HG02763 (cell line): ENCODE measurements around the gene OR2V1.
"Not testable (repeated sequence)": the region's sequence is repeated elsewhere in the genome, so short reads cannot be mapped to it uniquely, and the experiment has no call there.

Source experiments
- ATAC-seq: cut with Tn5 transposase; IDR thresholded peaks from one replicate; pipeline ENCODE4 v1.9.1; 2021; ENCODE audit warnings: mild to moderate bottlenecking, moderate library complexity; ENCODE audit not compliant: unreplicated experiment

The OR2V1 gene

DNA sequence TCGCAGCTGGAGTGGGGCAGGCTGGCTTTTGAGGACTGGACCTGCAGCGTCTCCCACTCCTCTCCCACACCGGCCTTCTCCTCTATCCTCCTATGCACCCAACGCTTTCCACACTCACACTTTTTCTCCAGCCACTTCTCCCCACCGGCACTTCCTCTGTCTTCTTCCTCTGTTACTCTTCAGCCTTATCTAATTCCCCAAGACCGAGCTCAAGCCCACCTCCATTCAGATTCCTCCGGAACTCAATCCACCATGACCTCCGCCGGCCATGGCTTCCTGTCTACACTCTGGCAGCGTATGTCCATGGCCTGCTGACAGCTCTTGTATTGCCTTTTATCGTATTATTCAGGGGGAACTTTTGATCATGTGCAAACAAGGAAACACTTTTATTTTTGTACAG, 545 bp upstream of the OR2V1 start:
- ATAC-seq, result no peak

DNA sequence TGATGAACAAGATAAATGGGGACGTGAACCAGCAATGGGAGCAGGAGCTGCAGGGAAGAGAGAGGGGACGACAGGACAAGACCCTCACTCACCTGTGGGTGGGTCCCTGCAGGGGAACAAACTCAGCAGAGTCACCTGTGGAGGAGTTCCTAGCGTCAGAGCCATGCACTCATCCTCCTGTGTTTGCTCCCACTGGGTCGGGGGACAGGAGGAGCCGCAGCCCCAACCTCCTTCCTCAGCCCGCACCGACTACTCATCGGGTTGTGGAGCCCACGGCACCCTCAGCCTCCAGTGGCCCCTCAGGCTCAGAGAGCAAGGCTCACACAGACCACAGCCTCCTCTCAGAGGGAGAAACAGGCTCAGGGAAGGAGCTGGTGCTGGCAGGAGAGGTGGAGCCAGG, 888 bp downstream of the OR2V1 start:
- ATAC-seq, result not testable (repeated sequence)

DNA sequence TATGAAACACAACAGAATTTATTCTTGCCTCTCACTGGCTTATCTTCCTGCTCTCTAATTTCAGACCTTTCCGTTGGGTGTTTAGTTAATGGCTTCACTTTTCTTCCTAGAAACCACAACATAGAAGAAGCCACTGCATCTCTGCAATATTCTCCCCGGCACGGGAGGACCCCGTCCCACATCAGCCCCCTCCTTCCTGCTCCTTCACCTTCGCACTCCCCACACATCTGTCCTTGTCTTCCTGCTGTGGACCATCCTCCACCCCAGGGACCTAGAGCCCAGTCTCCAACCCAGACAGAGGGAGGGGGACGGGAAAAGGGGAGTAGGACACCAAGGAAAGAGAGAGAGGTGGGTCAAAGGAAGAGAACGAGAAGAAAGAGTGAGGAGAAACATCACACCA, 1.4 kb downstream of the OR2V1 start:
- no peak for ATAC-seq

DNA sequence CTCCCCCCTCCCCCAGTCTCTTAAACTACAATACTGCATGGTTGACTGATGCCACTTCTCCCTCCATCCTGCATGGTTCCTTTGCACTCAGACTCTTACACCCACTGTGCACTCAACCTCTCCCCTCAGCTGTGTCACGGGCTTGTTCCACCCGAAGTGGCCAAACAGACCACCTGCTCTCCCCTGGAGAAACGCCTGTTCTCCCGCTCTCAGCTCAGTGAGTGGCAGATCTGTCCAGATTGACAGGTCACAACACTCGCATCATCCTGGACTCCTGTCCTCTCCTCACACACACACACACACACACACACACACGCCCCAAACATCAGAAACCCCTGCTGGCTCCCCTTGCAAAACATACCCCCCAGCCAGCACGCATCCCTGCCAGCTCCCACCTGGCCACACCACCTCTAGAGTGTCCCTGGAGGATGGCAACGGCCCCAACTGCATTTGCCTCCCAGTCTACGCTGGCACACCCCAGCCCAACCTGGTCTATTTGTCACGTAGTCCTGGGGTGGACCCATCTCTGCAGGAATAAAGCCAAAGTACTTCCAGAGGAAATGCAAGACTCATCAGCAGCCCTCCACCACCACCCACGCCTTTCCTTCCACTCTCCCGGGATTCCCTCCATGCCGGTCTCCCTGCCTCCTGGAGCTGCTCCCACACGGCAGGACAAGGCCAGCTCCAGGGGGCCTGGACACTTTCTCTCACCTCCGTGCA, 2.9 kb downstream of the OR2V1 start:
- ATAC-seq, result no peak

DNA sequence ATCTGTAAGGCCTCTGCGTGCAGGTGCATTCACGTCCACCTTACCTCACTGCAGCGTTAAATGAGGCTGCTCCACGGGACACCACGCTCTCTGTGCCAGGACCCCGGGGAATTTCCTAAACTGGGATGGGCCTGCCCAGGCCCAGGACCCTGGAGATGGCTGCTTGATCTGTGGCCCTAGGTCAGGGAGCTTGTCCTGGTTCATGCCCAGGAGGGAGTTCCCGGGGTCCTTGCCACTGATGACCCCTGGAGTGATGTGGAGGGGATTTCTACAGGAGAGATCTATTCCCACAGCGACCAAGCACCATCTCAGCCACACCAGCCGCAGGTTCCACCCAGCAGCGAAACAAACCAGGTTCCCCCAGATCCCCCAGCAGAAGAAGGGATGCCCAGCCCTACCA, 3.5 kb downstream of the OR2V1 start:
- no peak for ATAC-seq

DNA sequence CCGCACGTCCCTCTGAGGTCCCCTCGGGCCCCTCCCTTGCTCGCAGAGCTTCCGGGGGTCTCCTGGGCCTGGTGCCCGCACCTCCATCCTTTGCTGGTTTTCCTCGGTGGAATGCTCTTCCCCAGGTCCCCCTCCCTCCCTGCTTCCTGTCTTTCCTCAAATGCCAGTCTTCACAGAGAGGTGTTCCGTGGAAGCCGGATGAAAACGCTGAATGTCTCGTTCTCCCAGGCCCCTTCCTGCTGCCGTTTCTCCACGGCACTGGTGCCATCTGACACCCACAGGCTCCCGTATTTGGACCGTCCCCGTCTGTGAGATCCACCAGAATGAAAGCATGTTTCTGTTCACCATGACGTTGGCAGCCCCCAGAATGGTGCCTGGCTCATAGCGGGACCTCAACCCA, 4.1 kb downstream of the OR2V1 start:
- ATAC-seq, result no peak

DNA sequence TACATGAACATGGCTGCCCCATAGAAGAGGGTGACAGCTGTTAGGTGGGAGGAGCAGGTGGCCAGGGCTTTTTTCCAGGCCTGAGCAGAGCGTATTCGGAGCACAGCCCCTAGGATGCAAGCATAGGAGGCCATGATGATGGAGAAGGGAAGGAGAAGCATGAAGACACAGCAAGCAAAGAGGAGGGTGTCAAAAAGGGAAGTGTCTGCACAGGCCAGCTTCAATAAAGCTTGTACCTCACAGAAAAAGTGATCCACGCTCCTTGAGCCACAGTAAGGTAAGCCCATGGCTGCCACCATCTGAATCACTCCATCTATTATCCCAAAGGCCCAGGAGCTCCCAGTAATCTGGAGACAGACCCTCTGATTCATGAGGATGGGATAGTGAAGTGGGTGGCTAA, 6.4 kb downstream of the OR2V1 start:
- ATAC-seq, result no peak

DNA sequence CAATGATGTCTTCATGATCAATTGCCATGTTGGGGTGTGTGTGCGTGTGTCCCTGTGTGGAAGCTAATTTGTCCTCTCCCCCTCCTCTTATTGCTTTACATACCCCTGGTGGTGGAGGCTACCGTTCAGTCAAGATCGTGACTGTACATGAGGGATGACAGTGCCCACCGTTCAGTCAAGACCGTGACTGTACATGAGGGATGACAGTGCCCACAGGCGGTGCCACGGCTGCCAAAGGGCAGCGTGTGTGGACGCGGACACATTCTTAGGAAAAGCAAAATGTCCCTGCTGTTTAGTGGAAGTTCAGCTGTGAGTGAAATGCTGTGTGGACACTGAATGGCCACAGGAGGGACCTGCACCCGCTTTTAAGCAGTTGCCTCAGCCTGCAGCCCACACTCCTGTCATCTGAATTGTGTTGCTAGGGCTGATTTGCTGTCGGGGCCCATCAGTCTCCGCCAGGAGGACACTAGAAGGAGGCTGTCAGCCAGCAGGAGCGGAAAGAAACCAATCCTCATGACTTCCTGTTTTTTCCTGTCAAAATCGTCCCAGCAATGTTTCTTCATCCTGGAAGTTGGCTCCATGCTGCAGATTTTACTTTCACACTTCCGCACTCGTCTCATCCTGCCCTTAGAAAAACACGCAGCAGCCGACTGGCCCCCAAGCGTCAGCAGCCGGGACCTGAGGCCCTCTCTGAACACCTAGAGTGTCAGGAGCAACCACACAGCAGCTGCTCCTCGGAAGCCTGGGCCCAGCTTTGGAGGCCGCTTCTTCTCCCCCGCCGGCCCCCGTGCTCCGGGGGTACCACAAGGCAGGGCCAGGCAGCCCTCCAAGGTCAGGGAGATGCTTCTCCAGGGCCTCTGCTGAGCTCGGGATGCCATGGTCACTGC, 9.1 kb downstream of the OR2V1 start:
- ATAC-seq, result no peak

DNA sequence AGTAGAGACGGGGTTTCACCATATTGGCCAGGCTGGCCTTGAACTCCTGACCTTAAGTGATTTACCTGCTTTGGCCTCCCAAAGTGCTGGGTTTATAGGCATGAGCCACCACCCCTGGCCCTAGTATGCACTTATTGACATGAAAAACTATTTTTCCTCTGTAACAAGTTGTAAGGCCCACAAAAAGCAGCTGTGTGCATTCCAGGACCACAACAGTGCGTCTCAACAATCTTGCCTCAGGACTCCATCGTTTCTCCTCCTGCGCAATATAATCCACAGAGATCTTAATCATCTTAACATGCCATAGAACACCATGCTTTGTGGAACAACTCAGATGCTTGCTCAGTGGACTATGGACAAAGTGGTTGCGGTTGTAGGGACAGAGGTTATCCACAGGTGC, 10.2 kb downstream of the OR2V1 start:
- no peak for ATAC-seq

DNA sequence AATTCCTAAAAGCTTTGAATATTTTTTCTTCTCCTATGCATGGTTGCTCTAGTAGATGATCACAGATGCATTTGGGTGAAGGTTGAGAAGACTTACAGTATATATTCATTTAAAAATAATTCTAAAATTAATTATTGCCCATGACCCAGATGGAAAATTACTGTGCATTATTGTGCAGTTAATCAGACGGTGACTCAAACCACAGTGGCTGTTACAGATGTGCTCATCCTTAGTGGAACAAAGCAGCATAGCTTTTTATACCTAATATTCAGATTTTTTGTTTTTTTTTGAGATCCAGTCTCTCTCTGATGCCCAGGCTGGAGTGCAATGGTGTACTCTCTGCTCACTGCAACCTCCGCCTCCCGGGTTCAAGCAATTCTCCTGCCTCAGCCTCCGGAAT, 10.7 kb downstream of the OR2V1 start:
- ATAC-seq, result no peak

DNA sequence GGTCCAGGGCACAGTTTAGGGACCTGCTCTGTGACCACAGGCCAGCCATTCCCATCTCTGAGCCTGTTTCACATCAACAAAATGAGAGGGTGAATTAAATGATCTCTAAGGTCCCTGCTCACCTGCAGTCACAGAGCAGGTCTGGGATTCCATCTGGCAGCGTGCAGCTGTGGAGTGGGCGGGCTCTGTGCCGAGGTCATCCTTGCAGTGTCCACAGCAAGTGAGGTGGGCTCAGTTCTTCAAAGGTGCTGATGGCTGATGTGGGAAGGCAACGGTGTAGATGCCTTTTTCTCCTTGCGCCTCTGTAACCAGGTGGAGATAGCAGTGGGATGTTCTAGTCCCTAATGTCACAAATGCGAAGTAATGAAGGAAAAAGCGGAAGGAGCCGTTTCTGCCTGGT, 11.9 kb downstream of the OR2V1 start:
- ATAC-seq, result no peak

DNA sequence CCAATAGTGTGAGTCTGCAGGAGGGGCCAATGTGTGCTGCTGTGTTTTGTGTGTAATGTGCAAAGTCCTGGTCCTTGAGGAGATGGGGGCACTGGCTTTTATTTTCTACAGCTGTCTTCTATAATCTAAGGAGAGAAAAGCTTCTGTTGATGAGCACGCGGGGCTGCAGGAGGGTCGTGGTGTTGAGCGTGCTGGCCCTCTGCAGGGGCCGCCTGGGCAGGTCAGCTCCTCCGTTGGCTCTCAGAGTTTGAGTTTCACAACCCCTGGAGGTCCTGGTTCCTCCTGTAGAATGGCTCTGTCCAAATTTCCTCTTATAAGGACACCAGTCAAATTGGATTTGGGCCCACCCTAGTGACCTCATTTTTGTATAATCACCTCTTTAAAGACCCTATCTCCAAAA, 12.6 kb downstream of the OR2V1 start:
- no peak for ATAC-seq

DNA sequence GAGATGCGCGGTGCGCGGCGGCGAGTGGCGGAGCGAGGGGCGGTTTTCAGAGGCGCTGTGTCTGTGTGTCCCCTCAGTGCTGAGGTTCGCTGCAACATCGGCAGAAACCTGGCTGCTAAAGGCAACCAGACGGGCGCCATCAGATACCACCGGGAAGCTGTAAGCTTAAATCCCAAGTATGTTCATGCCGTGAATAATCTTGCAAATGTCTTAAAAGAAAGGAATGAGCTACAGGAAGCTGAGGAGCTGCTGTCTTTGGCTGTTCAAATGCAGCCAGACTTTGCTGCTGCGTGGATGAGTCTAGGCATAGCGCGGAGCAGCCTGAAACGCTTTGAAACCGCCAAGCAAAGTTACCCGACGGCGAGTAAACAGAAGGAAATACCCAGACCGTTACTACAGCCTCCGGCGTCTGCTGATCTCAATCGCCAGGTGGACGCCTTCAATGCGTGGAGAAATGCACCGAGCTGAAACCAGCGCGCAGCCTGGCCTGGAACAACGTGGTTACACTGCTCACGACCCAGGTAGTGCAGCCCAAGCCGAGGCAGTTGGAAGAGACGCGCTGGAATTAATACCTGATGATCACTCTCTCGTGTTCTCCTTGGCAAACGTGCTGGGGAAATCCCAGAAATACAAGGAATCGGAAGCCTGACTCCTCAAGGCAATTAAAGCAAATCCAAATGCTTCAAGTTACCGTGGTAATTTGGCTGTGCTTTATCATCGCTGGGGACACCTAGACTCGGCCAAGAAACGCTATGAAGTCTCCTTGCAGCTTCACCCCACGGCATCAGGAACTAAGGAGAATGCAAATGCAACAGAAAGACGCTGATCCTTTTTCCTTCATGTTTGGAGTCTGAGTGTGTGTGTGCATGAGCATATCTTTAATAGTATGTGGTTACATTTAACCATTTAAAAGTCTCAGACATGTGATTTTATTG, 15.9 kb downstream of the OR2V1 start:
- no peak for ATAC-seq

DNA sequence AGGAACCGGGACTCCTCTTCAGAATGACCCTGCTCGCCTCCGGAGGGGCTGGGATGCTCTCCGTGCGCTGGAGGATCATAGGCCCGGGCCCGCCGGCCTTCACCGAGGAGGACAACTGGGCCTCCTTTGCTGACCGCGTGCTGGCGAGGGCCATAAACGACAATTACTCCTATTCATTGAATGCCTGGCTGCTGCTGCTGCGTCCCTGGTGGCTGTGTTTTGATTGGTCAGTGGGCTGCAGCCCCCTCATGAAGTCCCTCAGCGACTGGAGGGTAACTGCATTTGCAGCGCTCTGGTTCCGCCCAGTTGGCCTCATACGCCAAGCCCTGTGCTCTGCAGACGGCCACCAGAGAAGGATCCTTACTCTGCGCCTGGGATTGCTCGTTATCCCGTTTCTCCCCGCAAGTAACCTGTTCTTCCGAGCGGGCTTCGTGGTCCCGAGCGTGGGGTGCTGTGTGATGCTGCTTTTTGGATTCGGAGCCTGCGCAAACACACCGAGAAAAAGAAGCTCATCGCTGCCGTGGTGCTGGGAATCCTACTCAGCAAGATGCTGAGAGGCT, 16.6 kb downstream of the OR2V1 start:
- no peak for ATAC-seq

DNA sequence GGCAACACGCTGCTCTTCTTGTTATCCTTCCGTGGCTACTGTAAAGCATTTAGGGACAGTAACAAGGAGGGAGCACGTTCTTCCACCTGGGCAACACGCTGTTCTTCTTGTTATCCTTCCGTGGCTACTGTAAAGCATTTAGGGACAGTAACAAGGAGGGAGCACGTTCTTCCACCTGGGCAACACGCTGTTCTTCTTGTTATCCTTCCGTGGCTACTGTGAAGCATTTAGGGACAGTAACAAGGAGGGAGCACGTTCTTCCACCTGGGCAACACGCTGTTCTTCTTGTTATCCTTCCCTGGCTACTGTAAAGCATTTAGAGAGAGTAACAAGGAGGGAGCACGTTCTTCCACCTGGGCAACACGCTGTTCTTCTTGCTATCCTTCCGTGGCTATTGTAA, 17.4 kb downstream of the OR2V1 start:
- not testable (repeated sequence) for ATAC-seq

DNA sequence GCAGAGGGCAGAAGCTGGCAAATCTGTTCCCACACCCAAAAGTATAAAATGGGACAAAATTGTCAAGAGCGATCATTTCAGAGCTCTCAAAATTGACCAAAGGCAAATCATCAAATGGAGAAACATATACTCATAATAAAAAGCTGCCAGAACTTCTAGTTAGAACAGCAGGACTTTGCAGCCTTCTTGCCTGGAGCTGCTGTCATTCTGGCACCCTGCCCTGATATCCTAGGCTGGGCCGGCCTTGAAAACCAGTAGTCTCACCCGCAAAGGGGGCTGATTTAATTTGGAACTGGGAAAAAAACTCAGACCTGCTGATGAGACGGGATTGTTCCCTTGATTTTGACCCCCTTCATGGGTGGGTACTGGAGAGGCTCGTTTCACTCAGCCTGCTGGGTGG, 18.5 kb downstream of the OR2V1 start:
- no peak for ATAC-seq

DNA sequence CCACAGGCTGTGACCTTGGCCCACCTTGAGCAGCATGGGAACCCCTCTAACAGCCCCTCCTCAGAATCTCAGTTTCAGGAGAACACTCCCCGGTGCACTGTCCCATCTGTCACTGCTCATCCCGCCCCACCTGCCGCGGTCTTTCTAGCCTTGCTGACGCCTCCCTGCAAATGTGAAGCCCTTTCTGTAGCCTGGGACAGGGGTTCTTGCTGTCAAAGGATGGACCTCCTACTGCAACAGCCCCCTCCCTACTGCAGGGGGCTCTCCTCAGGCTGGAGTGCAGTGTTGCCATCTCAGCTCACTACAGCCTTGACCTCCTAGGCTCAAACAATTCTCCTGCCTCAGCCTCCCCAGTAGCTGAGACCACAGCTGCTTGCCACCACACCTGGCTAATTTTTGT, 20.0 kb downstream of the OR2V1 start:
- ATAC-seq, result no peak

DNA sequence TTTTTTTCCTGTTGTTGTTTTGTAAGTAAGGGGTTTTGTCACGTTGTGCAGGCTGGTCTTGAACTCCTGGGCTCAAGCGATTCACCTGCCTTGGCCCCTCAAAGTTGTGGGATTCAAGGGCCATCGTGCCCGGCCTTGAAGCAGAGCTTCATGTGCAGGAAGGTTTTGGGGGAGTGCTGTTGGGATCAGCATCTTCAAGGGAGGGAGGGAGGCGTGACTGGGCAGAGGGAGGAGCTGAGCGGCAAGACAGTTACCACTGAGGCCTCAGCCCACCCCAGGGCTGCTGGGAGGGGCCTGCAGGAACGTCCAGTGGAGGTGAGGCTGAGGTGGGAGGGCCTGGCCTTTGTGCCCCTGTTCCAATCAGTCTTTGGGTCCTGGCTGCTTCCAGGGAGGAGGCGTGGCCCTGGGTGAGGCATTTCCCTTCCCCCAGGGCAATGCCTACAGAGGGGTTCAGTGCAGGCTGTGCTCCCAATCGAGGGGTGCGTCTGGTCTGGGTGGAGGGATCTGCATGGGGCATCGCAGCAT, 21.4 kb downstream of the OR2V1 start:
- no peak for ATAC-seq

DNA sequence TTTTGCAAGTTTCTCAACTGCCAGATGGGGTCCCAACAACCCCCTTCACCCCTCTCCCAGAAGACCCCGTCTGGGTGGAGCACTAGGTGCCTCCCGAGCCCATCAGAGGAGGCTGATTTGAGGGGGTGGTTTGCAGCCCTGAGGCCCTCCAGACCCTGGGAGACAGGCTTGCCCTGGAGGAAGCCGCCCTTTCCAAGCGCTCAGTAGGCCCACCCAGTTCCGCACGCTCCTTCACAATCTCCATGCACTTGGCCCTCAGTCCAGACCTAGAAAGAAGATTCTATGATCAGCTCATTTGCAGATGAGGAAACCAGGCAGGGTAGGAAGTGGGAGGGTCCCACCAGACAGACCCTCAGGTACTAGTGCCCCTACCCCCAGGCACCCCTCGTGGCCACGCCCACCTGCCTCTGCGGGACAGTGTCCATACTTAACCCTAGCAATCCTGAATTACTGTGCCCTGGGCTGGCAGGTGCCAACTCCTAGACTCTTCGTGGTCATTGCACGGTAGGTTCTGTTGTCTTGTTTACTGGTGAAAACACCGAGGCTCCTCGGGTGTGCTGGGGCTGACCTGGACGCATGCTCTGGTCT, 22.3 kb downstream of the OR2V1 start:
- no peak for ATAC-seq

DNA sequence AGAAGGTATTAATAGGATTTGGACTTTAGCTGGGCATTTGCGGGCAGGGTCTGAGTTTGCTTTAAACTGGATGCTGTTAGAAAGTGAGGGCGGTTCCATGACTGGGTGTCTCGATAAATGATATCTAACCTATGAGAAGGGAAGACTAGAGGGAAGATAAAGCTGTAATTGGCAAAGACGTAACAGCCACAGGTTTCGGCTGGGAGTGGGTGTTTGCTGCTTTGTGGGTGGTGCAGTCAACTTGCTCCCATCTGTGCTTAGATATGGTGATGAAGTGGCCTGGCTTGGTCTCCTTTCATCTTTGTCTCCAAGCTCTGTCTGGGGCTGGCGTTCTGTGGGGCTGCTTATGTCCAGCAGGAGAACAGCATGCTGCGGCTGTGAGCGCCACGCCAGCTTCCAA, 23.3 kb downstream of the OR2V1 start:
- ATAC-seq, result no peak
